22Rv1 (cell line): ENCODE data around the gene ALS2CL.

Source experiments
- H3K27ac ChIP-seq: fragments of 450-650 bp; 2 replicates; pipeline ENCODE4 v1.5.1; 2017
- CTCF ChIP-seq: fragments of 450-650 bp; IDR thresholded peaks from 2 replicates; pipeline ENCODE4 v1.5.1; 2017; ENCODE audit warnings: mild to moderate bottlenecking
- ZFX ChIP-seq: fragments of 450-650 bp; IDR thresholded peaks from 2 replicates; pipeline ENCODE4 v1.6.1; 2017; ENCODE audit warnings: antibody characterized with exemption, borderline replicate concordance

The ALS2CL gene

GRCh38 chr3:46690798-46691197, 2.7 kb downstream of the ALS2CL start:
- no peak overlapping the region for H3K27ac ChIP-seq
- TF ChIP-seq CTCF (no peak), ZFX (no peak)

DNA sequence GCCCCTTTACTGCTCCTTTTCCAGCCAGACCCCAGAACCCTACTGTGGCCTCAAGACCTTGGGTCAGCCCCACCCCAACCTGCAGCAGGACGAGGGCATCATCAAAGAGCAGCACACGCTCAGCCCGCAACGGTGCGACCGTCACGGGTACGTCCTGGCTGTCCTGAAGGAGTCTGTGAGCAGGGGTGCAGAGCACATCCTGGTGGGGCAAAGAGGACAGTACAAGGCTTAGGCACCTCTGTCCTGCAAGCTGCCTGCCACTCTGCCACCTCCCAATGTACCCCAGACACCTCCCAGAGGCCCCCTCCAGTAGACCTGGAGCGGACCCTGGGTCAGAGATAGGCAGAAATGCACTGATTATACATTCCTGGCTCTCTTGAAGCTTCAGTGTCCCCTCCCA, 8.0 kb downstream of the ALS2CL start:
- no peak for TF ChIP-seq ZFX
- TF ChIP-seq CTCF, result no peak
- H3K27ac ChIP-seq, result no peak overlapping the region

- TF ChIP-seq ZFX (no peak), CTCF (no peak)
- H3K27ac ChIP-seq, result no peak overlapping the region
Measured at GRCh38 chr3:46684891-46685290, 8.6 kb downstream of the ALS2CL start.

DNA sequence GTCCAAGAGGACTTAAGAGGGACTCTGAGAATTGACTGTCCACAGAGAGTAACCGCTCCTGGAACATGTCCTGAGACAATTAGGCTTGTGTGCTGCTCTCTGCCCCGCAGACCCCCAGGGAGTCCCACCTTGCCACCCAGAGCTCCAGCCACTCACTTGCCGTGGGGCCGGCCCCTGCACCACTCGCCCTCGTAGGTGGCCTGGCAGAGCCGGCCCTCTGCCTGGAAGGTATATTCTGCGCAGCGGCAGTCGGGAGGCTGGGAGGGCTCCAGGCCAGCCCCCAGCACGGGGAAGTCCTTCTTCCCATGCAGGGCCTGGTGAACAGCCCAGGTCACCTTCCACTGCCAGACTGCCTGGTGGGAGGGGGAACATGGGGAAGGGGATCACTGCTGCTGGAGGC, 10.5 kb downstream of the ALS2CL start:
- TF ChIP-seq CTCF (no peak), ZFX (no peak)
- H3K27ac ChIP-seq, result no peak overlapping the region

DNA sequence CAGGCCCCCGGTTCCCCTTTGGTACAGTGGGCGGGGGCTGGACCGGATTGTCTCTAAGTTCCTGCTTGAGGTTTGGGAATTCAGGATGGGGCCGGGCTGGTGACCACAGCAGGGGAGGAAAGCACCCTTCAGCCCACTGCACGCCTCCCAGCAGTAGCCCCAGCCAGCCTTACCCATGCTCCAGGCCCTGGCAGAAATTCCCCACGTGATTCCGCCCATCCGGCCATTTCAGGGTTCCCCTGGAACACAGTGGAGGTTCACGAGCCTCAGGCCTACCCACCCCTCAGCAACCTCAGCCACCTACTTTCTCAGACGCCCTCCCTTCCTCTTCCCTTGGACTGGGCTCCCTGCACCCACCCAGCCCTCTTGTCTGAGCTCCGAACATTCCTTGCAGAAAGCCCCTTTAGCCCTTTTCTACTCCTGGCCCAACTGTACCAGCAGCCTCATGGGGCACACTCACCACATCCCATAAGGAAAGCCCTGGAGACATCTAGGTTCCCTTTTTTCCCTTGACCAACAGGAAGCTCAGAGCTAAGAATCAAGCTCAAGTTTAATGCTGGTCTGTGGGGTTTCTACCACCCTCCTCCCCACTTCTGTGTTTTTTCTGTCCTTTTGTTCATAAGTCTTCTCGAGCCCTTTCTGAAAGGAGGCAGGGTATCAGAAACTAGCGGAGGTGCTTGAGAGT, 11.5 kb downstream of the ALS2CL start:
- no peak for TF ChIP-seq ZFX
- no peak for TF ChIP-seq CTCF
- H3K27ac ChIP-seq, result no peak overlapping the region

DNA sequence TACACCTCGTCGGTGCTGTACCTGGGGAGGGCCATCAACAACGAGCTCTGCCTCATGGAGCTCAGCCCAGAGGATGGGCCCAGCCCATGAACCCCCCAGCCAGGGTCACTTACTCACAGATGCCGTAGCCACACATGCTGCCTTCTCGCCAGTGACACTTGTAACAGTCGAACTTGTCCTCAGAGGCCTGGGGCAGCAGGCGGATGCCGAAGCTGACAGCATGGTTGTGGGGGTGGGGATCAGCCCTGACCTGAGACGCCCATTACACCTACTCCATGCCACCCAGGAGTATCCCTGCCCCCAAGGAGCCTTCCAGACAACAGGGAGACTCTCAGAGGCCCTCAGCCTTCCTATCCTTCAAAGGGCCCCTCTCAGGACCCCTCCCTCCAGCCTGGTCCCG, 12.1 kb downstream of the ALS2CL start:
- no peak for TF ChIP-seq CTCF
- TF ChIP-seq ZFX, result no peak
- H3K27ac ChIP-seq, result no peak overlapping the region

DNA sequence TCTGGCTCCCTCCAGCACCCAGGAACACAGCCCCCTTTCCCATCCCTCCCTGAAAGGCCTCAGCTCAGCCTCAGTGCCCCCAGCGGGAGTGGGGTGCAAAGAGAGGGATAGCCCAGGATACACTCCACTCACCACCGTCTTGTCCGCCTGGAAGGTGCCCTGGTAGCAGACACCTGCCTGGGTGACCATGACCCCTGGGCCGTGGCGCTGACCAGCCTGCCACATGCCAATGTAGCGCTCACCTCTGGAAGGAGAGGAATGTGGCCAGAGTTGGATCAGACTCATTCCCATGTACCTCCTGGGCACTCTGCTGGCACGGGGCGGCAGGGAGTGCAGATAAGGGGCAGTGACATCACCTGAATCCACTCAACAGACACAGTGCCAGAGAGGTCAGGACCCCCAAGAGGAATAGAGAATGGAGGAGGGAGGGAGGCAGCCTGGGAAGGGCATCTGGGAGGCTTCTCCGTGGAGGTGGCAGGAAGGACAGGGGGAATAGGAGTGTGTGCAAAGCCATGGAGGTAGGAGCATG, 13.1 kb downstream of the ALS2CL start:
- TF ChIP-seq CTCF (no peak), ZFX (no peak)
- no peak overlapping the region for H3K27ac ChIP-seq
